NCI-H748 (cell line): ENCODE data around the gene GALE.
"Not testable (repeated sequence)": the region's sequence is repeated elsewhere in the genome, so short reads cannot be mapped to it uniquely, and the experiment has no call there.

Experiments
- DNase-seq: peaks from one replicate; lab custom pipeline; 2025; ENCODE audit not compliant: unreplicated experiment; lab: John Stamatoyannopoulos, UW

GALE gene

DNA sequence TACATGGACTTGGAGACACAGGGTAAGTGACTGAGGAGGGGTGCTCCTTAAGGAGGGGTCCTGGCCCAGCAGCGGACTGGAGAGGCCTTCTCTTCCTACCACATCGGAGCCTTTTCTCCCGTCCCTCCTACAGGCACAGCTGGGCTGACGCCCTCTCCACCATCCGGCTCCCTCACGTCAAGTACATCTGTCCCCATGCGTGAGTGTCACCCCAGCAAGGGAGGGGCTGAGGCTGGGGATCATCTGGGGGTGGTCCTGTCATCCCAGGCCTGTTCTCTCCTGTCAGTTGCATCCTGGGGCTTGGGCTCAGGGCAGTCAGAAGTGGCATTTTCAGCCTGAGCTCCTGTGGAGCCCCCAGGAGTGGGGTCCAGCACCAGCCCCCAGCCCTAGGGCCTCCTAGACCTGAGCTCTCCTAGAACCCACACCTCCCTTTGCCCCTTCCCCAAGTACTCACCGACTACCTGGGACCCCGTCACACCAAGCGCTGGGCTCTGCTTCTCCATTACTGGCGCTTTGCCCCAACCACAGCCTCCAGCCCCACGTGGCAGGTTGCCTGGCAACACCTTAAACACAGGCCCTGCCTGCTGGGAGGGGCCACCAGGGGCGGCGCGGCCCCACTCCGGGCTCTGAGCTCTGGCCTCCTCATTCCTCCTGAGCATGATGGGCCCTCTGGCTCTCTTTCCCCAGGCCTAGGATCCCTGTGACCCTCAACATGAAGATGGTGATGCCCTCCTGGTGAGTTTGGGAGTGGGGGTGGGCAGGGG lies 7.4 kb downstream of the GALE start:
- no peak for DNase-seq

GRCh38 chr1:23792151-23792945 lies 8.2 kb downstream of the GALE start:
- no peak for DNase-seq

DNA sequence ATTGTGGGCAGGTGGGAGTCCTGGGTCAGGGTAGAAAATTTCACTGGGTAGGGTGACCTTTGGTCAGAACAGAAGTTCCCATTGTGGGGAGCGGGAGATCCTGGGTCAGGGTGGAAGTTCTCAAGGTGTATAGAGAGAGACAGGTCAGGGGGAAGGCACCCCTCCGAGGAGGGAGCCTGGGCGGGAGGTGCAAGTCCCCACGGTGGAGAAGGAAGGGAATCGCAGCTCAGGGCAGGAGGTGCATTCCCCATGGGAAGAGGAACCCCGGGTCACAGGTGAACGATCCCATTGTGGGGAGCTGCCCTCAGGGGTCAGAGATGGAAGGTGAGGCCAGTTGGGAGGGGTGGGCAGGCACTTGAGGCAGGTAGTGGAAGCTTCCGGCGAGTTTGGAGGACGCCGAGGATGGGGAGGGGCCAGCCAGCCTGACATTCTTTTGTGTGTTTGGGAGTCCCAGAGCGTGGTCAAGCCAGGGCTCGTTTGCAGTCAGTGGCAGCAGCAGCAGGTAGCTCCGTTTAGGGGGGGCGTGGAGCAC lies 9.0 kb downstream of the GALE start:
- DNase-seq: peak; percentile 29

GRCh38 chr1:23790696-23791515 lies 9.6 kb downstream of the GALE start, which contains the start of gene LYPLA2:
LYPLA2 (plus strand) TSS chr1:23791145; CDS start chr1:23792683, 1,538 bp downstream.
- peak; percentile 84 for DNase-seq

DNA sequence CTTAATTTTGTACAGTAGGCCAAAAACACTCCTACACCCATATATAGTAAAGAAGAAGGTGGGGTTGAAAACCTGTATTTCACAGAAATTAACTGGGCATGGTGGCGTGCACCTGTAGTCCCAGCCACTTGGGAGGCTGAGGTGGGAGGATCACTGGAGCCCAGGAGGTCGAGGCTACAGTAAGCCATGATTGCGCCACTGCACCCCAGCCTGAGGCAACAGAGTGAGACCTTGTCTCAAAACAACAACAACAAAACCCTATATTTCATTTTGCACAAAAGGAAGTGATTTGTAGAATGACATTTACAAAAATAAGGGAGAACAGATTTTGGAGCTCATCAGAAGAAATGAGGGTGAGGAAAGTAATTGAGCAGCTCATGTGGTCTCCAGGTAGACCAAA lies 11.9 kb downstream of the GALE start:
- DNase-seq: no peak

GRCh38 chr1:23787701-23788100 lies 12.9 kb downstream of the GALE start:
- DNase-seq: no peak

DNA sequence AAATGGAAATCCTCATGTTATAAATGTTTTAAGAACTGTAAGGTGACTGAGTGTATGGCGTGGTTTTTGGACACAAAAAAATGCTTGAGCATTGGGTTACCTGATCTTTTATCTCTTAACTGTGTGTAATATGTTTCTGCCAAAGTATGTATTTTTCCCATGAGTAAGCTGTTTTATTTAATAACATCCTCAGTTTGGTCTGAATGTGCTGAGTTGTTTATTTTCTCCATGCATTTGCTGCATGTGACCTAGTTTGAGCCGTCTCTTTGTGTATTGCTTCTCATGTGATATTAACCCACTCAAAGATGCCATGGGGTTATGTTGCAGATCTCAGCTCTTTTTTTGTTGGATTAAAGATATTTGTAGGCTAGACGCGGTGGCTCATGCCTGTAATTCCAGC lies 15.7 kb downstream of the GALE start:
- DNase-seq: no peak

DNA sequence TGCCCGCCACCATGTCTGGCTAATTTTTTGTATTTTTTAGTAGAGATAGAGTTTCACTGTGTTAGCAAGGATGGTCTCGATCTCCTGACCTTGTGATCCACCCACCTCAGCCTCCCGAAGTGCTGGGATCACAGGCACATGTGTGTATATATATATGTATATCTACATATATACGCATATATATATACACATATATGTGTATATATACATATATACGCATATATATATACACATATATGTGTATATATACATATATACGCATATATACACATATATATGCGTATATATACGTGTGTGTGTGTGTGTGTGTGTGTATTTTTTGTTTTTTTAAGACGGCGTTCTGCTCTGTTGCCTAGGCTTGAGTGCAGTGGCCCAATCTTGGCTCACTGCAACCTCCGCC lies 17.4 kb downstream of the GALE start:
- not testable (repeated sequence) for DNase-seq

DNA sequence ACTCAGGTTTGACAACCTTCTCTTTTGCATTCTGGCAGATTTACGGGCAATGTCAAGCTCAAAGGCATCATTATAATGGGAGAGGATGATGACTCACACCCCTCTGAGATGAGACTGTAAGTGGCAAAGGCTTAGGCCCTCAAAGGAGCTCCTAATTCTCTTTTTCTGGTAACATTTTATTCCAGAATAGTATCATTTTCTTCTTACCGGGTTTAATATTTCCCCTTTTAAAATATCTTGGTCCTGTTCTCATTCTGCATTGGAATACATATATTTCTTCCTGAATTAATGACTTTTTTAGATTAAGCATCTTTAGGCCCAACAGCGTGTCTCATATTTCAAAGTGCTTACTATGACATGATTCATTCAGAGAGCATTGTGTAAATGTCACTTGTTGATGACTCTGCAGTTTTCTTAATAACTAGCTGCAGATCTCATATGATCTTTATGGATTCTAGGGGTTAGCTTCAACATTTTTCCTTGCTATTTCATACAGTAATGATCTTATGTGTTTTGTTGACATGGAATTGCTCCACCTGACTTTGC lies 20.7 kb downstream of the GALE start:
- no peak for DNase-seq

DNA sequence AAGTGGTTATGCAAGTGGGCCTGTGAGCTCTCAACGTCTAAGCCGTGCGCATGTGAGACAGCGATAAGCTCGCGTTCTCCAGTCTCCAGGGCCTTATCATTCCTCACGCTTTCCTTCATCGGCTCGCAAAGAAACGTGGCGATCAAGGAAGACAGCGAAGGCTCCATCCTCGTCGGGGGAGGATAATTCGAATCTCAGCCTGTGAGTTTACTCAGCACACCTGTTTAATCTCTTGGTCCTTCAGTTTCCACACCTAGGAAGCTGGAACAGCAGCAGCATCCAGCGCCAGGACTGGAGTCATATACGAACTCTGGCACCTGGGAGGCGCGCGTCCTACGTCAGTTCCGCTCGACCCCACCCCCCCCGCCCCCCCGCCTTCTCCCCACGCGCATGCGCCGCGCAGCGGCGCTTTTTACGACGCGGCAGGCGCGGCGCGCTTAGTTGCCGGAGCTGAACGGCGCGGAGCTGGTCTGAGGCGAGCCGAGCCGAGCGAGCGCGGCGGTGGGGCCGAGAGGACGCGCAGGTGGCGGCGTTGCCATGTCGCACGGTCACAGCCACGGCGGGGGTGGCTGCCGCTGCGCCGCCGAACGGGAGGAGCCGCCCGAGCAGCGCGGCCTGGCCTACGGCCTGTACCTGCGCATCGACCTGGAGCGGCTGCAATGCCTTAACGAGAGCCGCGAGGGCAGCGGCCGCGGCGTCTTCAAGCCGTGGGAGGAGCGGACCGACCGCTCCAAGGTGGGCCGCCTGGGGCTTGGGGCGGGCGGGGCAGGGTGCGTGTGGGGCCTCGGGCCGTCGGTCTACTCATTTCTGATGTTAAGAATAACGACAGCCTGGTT lies 22.4 kb downstream of the GALE start, which contains the start of gene PITHD1:
Gene PITHD1, plus strand, starts transcription at position 440 of the 836 bp plus-strand sequence. Its CDS starts 98 bp downstream, at position 538.
- peak; percentile 81 for DNase-seq

DNA sequence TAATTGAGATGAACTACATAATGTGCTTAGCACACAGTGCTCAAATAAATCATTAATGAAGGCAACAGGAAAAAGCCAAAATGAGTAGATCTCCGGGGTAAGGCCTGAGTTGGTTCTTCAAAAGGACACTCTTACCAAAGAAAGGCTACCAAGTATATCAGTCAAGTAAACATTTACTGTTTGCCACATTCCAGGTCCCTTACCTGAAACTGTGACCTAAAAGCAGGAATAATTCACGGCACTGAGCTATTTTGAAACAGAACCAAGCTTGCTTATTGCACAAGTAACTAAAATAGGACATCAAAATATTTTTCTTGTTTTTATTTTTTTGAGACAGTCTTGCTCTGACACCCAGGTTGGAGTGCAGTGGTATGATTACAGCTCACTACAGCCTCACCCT lies 24.3 kb downstream of the GALE start:
- DNase-seq: no peak

- no peak for DNase-seq
Measured at GRCh38 chr1:23774174-23774880, 26.2 kb downstream of the GALE start.

DNA sequence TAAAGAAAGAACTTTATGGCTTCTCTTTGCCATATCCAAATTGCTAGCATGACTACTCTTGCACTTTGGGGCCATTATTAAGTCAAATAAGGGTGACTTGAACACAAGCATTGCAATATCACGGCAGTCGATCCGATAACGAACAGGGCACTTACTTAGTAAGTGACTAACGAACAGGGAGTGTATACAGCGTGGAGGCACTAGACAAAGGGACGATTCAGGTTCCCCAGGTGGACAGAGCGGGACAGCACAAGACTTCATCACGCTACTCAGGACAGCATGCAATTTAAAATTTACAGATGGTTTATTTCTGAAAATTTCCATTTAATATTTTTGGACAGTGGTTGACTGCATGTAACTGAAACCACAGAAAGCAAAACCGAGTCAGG lies 27.7 kb downstream of the GALE start:
- DNase-seq: no peak

DNA sequence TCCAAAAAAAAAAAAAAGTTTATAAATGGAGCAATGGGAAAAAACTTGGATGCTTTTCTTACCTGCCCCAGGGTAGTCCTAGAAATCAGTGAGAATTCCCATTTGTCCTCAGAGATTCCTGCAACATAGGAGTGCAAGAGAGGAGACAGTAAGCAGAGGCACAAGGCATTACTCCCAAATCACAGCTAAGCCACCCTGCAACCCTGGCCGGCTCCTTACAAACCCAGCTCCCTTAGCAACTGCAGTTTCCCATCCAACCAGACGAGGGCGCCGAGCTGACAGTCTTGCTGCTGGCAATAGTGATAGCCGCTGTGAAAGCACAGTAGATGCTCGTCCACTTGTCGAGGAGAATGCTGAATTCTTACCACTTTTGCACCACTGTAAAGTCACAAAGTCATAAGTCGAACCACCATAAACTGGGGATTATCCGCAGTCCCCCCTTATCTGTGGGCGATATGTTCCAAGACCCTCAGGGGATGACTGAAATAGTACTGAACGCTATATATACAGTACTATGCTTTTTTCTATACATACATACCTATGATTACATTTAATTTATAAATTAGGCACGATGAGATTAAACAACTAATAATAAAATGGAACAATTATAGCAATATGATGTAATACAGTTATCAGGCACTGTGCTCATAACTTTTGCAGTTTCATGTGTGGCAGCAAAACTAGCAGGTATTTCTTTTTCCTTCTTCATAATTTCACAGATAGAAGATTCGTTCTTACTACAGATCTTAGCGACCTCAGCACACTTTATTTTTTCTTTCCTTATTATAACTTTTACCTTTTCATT lies 28.3 kb downstream of the GALE start:
- peak; percentile 65 for DNase-seq

DNA sequence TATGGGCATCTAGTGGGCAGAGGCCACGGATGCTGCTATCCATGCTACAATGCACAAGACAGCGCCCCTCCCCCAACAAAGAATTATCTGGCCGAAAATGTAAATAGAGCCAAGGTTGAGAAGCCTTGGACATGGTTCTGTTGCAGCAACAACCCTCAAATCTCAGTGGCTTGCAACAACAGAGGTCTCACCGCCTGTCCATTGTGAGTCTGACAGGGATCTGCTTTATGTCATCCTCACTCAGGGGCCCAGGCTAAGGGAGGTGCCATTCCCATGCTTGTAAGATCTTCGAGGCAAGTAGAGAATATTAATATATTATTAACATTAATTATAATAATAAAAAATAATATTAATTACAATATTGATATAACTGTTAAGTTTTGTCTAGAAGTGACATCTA lies 31.8 kb downstream of the GALE start:
- no peak for DNase-seq

DNA sequence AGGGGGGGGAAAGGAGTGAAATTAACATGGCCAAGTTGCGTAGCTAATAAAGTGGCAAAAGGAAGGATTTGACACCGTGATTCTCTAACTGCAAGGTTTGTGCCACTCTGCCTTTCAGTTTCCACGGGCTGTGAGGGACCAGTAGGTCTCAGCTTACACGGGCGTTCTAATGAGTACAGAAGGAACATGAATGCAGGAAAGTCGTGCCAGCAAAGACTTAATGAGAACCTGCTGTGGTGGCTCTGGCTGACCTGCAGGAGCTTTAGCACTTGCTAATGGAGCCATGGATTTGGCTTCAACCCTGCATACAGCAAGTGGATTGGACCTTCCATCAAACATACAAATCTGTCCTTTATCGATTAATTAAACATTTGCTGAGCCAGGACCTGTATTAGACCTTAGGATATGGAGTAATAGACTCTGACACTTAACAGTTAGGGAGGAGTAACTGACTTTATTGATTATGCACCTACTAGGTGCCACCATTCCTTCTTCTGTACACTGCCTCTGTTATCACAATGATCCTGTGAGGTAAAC lies 37.4 kb downstream of the GALE start:
- no peak for DNase-seq

DNA sequence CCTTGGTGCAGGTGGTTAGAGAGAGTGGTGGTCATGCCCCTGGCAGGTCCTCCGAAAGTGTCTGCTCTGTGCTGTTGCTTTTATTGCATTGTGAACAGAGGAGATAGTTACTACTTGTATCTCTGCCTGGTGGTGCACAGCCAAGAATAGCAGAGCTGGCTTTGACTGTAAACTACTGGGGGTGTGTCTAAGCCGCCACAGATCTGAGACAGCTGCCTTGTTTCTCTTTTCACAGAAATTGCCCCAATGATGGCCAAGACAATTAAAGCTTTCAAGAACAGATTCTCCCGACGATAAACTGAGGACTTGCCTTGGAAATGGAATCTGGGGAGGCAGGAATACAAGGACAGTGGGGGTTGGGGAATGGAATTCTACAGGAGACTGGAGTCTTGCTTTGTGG lies 41.3 kb downstream of the GALE start:
- no peak for DNase-seq

DNA sequence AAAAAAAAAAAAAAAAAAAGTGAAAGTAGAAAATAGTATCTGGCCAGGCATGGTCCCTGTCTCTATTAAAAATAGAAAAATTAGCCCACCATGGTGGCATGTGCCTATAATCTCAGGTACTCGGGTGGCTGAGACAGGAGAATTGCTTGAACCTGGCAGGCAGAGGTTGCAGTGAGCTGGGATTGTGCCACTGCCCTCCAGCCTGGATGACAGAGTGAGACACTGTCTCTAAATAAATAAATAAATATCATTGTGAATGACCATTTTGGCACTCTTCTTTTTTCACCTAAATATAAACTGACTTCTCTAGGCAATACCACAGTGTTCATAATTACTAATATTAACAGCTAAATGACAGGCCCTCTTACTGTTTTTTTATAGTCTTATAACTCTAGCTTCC lies 42.7 kb downstream of the GALE start:
- no peak for DNase-seq
